SH-SY5Y (cell line): ENCODE measurements around the gene CDKL4.

Source experiments
- GATA2 ChIP-seq: IDR thresholded peaks from 2 replicates; pipeline ENCODE4 v1.6.1; 2011; ENCODE audit warnings: mild to moderate bottlenecking, low read depth, low read length
- GATA3 ChIP-seq: IDR thresholded peaks from 2 replicates; pipeline ENCODE4 v1.6.1; 2011; ENCODE audit warnings: low read depth, mild to moderate bottlenecking, low read length, moderate library complexity

- TF ChIP-seq GATA2 (no peak), GATA3 (no peak)
Measured at GRCh38 chr2:39252888-39253518, 9.2 kb upstream of the CDKL4 start.
